Measurements from ENCODE around the gene HSD17B7. TPM values are rescaled to one million over a fixed set of nuclear protein-coding genes. Genes with fewer than 3 reads are reported as not detected.

The HSD17B7 gene
- total and polyA plus RNA-seq, 7 donors: 10.8 to 54.2 (median 11.4) TPM

GRCh38 chr1:162857850-162858249, 67.3 kb downstream of the HSD17B7 start:
- H3K27me3 ChIP-seq: no peaks in the 10 kb centered on the region
- peaks cover 0 to 15% (median 11%) of the 10 kb centered on the region in 4 donors for H3K4me1 ChIP-seq
- intact Hi-C loops (cut with DNase I): no loop called here
- no peak overlapping the region for H3K27ac ChIP-seq
- H3K9me3 ChIP-seq: no peaks in the 10 kb centered on the region
- TF ChIP-seq CTCF (IDR thresholded peaks at IDR 0.05) (no peak), POLR2A (IDR thresholded peaks at IDR 0.05) (no peak), EP300 (IDR thresholded peaks at IDR 0.05) (no peak), POLR2AphosphoS5 (IDR thresholded peaks at IDR 0.05) (no peak)
- DNase-seq: no peak
- no peak overlapping the region for H3K4me3 ChIP-seq
- H3K36me3 ChIP-seq: no peaks in the 10 kb centered on the region

- no peaks in the 10 kb centered on the region for H3K9me3 ChIP-seq
These were observed 68.7 kb downstream of the HSD17B7 start for GRCh38 chr1:162859191-162859590.

DNA sequence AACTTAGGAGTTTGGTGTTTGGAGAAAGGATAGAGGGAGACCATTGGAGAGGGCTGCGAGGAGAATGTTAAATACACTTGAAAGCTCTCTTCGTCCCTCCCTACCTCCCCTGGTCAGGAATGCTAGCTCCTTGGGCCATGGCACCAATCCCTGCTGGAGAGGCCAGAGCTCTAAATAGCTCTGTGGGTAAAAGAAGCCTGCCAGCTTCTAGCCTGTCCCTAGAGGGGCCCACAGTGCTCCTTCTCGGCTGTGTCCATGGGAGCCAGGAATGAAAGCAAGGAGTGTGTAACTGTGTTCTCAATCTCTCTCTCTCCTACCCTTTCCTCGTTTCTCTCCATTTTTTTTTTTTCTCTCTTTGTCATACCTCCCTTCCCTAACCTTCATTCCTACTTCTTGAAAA, 70.6 kb downstream of the HSD17B7 start, which contains the start of gene CCDC190:
TSS of gene CCDC190 (minus strand) at position 75 of the 400 bp plus-strand sequence. CDS start 1,529 bp downstream, outside the sequence.
- no peak within 1 kb of the TSS for H3K4me3 ChIP-seq
- intact Hi-C loops (cut with DNase I): no loop called here

More at GRCh38 chr1:162859191-162859590, 68.7 kb downstream of the HSD17B7 start:
- Histone ChIP-seq H3K4me3 (no peak overlapping the region), H3K27ac (no peak overlapping the region), H3K4me1 (peaks cover 0 to 15% (median 11%) of the 10 kb centered on the region in 4 donors), H3K36me3 (no peaks in the 10 kb centered on the region), H3K27me3 (no peaks in the 10 kb centered on the region)
- intact Hi-C loops (cut with DNase I): no loop called here
- DNase-seq: no peak
- TF ChIP-seq CTCF (IDR thresholded peaks at IDR 0.05): no peak
- TF ChIP-seq POLR2A (IDR thresholded peaks at IDR 0.05): no peak
- no peak for TF ChIP-seq EP300 (IDR thresholded peaks at IDR 0.05)
- TF ChIP-seq POLR2AphosphoS5 (IDR thresholded peaks at IDR 0.05): no peak
- 95 to 100% methylated on average over 1 of the region's 1 CpG for WGBS, 2 donors

GRCh38 chr1:162861625-162862024, 71.1 kb downstream of the HSD17B7 start:
- intact Hi-C loops (cut with DNase I): no loop called here
- WGBS, 2 donors: 68 to 73% methylated on average over 5 of the region's 5 CpGs
- no peaks in the 10 kb centered on the region for H3K27me3 ChIP-seq

More for the DNA sequence above, 70.6 kb downstream of the HSD17B7 start, which contains the start of gene CCDC190:
- Histone ChIP-seq H3K27ac (peak within 1 kb of the TSS in 3 of 4 donors; percentile 28 to 42 (median 28)), H3K27me3 (no peaks in the 10 kb centered on the region), H3K36me3 (no peaks in the 10 kb centered on the region), H3K4me1 (peaks cover 0 to 15% (median 11%) of the 10 kb centered on the region in 4 donors), H3K9me3 (no peaks in the 10 kb centered on the region)
- TF ChIP-seq CTCF (IDR thresholded peaks at IDR 0.05) (no peak), POLR2A (IDR thresholded peaks at IDR 0.05) (no peak), EP300 (IDR thresholded peaks at IDR 0.05) (no peak), POLR2AphosphoS5 (IDR thresholded peaks at IDR 0.05) (no peak)
- 70 to 74% methylated on average over 4 of the region's 4 CpGs for WGBS, 2 donors
- DNase-seq: no peak

More at GRCh38 chr1:162861625-162862024, 71.1 kb downstream of the HSD17B7 start:
- no peak for TF ChIP-seq EP300 (IDR thresholded peaks at IDR 0.05)
- no peak for TF ChIP-seq CTCF (IDR thresholded peaks at IDR 0.05)
- no peak for TF ChIP-seq POLR2A (IDR thresholded peaks at IDR 0.05)
- TF ChIP-seq POLR2AphosphoS5 (IDR thresholded peaks at IDR 0.05): no peak
- DNase-seq: no peak
- H3K4me1 ChIP-seq: peaks cover 0 to 15% (median 11%) of the 10 kb centered on the region in 4 donors
- H3K9me3 ChIP-seq: no peaks in the 10 kb centered on the region
- peak overlapping the region in 2 of 4 donors; percentile 28 to 42 for H3K27ac ChIP-seq
- H3K36me3 ChIP-seq: no peaks in the 10 kb centered on the region
- H3K4me3 ChIP-seq: no peak overlapping the region

Small RNAs within 50 kb of the gene (small RNA-seq; reads per million reads assigned to genes)
- 0 reads per million in 3 donors for gene RN7SL861P

Other genes with a start within 250 kb of the HSD17B7 start
- 100 to 1,000 TPM in 1 of 4 donors, 10 to 100 TPM in 3; 64.6 to 145 (median 78.8) TPM for gene UAP1, start 229.0 kb upstream of the HSD17B7 start, total RNA-seq
- 100 to 1,000 TPM in 2 of 3 donors, 10 to 100 TPM in 1; 55.5 to 141 (median 123) TPM for gene UAP1, start 229.0 kb upstream of the HSD17B7 start, polyA plus RNA-seq
- 100 to 1,000 TPM; 150 to 236 (median 225) TPM for gene DDR2, start 158.2 kb upstream of the HSD17B7 start, total RNA-seq
- gene DDR2, start 158.2 kb upstream of the HSD17B7 start, polyA plus RNA-seq: 10 to 100 TPM in 2 of 3 donors, 1 to 10 TPM in 1; 3.5 to 50.5 (median 18.0) TPM
- gene CCDC190, start 70.5 kb downstream of the HSD17B7 start, total RNA-seq: not detected
- not detected for gene CCDC190, start 70.5 kb downstream of the HSD17B7 start, polyA plus RNA-seq